SKM-1 treated with dmso at 0.1 percent for 144 hours (cell line): ENCODE data around the gene SORCS2.
A peak's percentile ranks its signal among the peaks of the same experiment; 100 is the strongest.

ENCODE experiments used
- DNase-seq: peaks from one replicate; lab custom pipeline; 2025; ENCODE audit not compliant: unreplicated experiment; lab: John Stamatoyannopoulos, UW

SORCS2 gene

GRCh38 chr4:7762376-7763030 lies 570.2 kb downstream of the SORCS2 start:
- DNase-seq: no peak

GRCh38 chr4:7763106-7763505 lies 570.8 kb downstream of the SORCS2 start:
- DNase-seq: no peak

- no peak for DNase-seq
These were observed 571.5 kb downstream of the SORCS2 start for GRCh38 chr4:7763788-7764187.

- DNase-seq: no peak
These were observed 572.1 kb downstream of the SORCS2 start for GRCh38 chr4:7764466-7764865.

GRCh38 chr4:7765666-7766065 lies 573.3 kb downstream of the SORCS2 start:
- DNase-seq: no peak

GRCh38 chr4:7766086-7766485 lies 573.7 kb downstream of the SORCS2 start:
- no peak for DNase-seq

- no peak for DNase-seq
These were observed 574.5 kb downstream of the SORCS2 start for GRCh38 chr4:7766661-7767345.

GRCh38 chr4:7767526-7767925 lies 575.2 kb downstream of the SORCS2 start:
- DNase-seq: no peak

GRCh38 chr4:7767966-7768365 lies 575.6 kb downstream of the SORCS2 start:
- no peak for DNase-seq

- no peak for DNase-seq
These were observed 576.4 kb downstream of the SORCS2 start for GRCh38 chr4:7768736-7769135.

GRCh38 chr4:7769396-7770223 lies 577.3 kb downstream of the SORCS2 start:
- DNase-seq: no peak

GRCh38 chr4:7770224-7771050 lies 578.1 kb downstream of the SORCS2 start:
- peak; percentile 39 for DNase-seq

GRCh38 chr4:7771056-7771455 lies 578.7 kb downstream of the SORCS2 start:
- no peak for DNase-seq

GRCh38 chr4:7771541-7772507 lies 579.5 kb downstream of the SORCS2 start:
- no peak for DNase-seq

GRCh38 chr4:7772711-7773385 lies 580.5 kb downstream of the SORCS2 start:
- no peak for DNase-seq

GRCh38 chr4:7773401-7774180 lies 581.3 kb downstream of the SORCS2 start:
- DNase-seq: no peak

- no peak for DNase-seq
These were observed 582.3 kb downstream of the SORCS2 start for GRCh38 chr4:7774301-7775294.
